MM.1S (cell line): ENCODE measurements around the gene NRTN.
"Not testable (repeated sequence)": the region's sequence is repeated elsewhere in the genome, so short reads cannot be mapped to it uniquely, and the experiment has no call there.

Experiments used
- DNase-seq: peaks from one replicate; pipeline ENCODE4 v3.0.0-alpha.2; 2015
- H2AFZ ChIP-seq: fragments of 300-600 bp; sonication (generic); 2 replicates; pipeline ENCODE4 v1.6.0; 2016; ENCODE audit warnings: antibody characterized with exemption, low read length
- H3F3A ChIP-seq: fragments of 300-600 bp; sonication (generic); 2 replicates; pipeline ENCODE4 v1.6.1; 2016; ENCODE audit warnings: mild to moderate bottlenecking, antibody characterized with exemption, low read length, moderate library complexity, mixed read lengths; ENCODE audit not compliant: insufficient read depth
- H3K27ac ChIP-seq: fragments of 300-600 bp; sonication (generic); 2 replicates; pipeline ENCODE4 v1.5.1; 2016; ENCODE audit warnings: mild to moderate bottlenecking, low read length
- H3K27me3 ChIP-seq: fragments of 300-600 bp; sonication (generic); replicated peaks from 2 replicates; pipeline ENCODE4 v1.6.0; 2016; ENCODE audit warnings: low read length; ENCODE audit not compliant: insufficient read depth
- H3K36me3 ChIP-seq: fragments of 300-600 bp; sonication (generic); replicated peaks from 2 replicates; pipeline ENCODE4 v1.6.1; 2016; ENCODE audit warnings: mild to moderate bottlenecking, low read length, mixed read lengths; ENCODE audit not compliant: insufficient read depth
- H3K4me1 ChIP-seq: fragments of 300-600 bp; sonication (generic); 2 replicates; pipeline ENCODE4 v1.6.1; 2016; ENCODE audit warnings: low read length, mixed read lengths
- H3K4me2 ChIP-seq: fragments of 300-600 bp; sonication (generic); 2 replicates; pipeline ENCODE4 v1.6.0; 2016; ENCODE audit warnings: low read depth, low read length
- H3K4me3 ChIP-seq: fragments of 300-600 bp; sonication (generic); 2 replicates; pipeline ENCODE4 v1.5.1; 2016; ENCODE audit warnings: low read length, mixed read lengths
- H3K79me2 ChIP-seq: fragments of 300-600 bp; sonication (generic); 2 replicates; pipeline ENCODE4 v1.6.1; 2016; ENCODE audit warnings: mixed run types, low read length, mixed read lengths
- H3K9ac ChIP-seq: fragments of 300-600 bp; sonication (generic); 2 replicates; pipeline ENCODE4 v1.6.1; 2016; ENCODE audit warnings: low read length, mixed read lengths
- H3K9me2 ChIP-seq: fragments of 300-600 bp; sonication (generic); replicated peaks from 2 replicates; pipeline ENCODE4 v1.6.1; 2016; ENCODE audit warnings: mild to moderate bottlenecking, low read length, mixed read lengths; ENCODE audit not compliant: insufficient read depth
- H3K9me3 ChIP-seq: fragments of 300-600 bp; sonication (generic); replicated peaks from 2 replicates; pipeline ENCODE4 v1.6.1; 2016; ENCODE audit warnings: mild to moderate bottlenecking, low read length, mixed read lengths; ENCODE audit not compliant: insufficient read depth
- H4K20me1 ChIP-seq: fragments of 300-600 bp; sonication (generic); 2 replicates; pipeline ENCODE4 v1.6.1; 2016; ENCODE audit warnings: mild to moderate bottlenecking, low read length, moderate library complexity, mixed read lengths; ENCODE audit not compliant: insufficient read depth
- CTCF ChIP-seq: fragments of 300-600 bp; sonication (generic); IDR thresholded peaks from 2 replicates; pipeline ENCODE4 v1.5.1; 2016; ENCODE audit warnings: antibody characterized with exemption, low read length, mixed read lengths
- EZH2 ChIP-seq: fragments of 300-600 bp; sonication (generic); optimal IDR thresholded peaks from 2 replicates; pipeline ENCODE3; 2017; ENCODE audit warnings: low read depth, mild to moderate bottlenecking, antibody characterized with exemption, low read length, mixed read lengths
- EZH2phosphoT487 ChIP-seq: fragments of 300-600 bp; sonication (generic); IDR thresholded peaks from 2 replicates; pipeline ENCODE4 v1.6.1; 2018; ENCODE audit warnings: antibody characterized with exemption, low read length

NRTN gene

GRCh38 chr19:5870986-5871394 lies 66.1 kb downstream of the NRTN start:
- Histone ChIP-seq H3K4me2 (no peak overlapping the region), H3K36me3 (no peaks in the 10 kb centered on the region), H3K9me2 (no peaks in the 10 kb centered on the region), H3K4me1 (no peaks in the 10 kb centered on the region), H3K27me3 (peaks cover 62% of the 10 kb centered on the region), H2AFZ (no peak overlapping the region), H4K20me1 (no peaks in the 10 kb centered on the region), H3K9me3 (no peaks in the 10 kb centered on the region), H3K27ac (no peak overlapping the region), H3K79me2 (no peaks in the 10 kb centered on the region), H3K9ac (no peak overlapping the region), H3K4me3 (no peak overlapping the region), H3F3A (no peaks in the 10 kb centered on the region)
- TF ChIP-seq EZH2 = no peak
- DNase-seq = no peak

GRCh38 chr19:5873617-5874199 lies 68.8 kb downstream of the NRTN start:
- Histone ChIP-seq H3K9me3 (no peaks in the 10 kb centered on the region), H3K27ac (no peak overlapping the region), H4K20me1 (no peaks in the 10 kb centered on the region), H3K36me3 (no peaks in the 10 kb centered on the region), H2AFZ (no peak overlapping the region), H3K4me3 (no peak overlapping the region), H3K4me2 (no peak overlapping the region), H3F3A (no peaks in the 10 kb centered on the region), H3K79me2 (no peaks in the 10 kb centered on the region), H3K9me2 (no peaks in the 10 kb centered on the region), H3K9ac (no peak overlapping the region), H3K4me1 (no peaks in the 10 kb centered on the region), H3K27me3 (peaks cover 65% of the 10 kb centered on the region)
- no peak for DNase-seq
- TF ChIP-seq EZH2 (no peak), EZH2phosphoT487 (no peak), CTCF (no peak)

GRCh38 chr19:5874496-5874895 lies 69.6 kb downstream of the NRTN start:
- DNase-seq, H3K4me1 ChIP-seq, H3F3A ChIP-seq, H3K4me2 ChIP-seq, H3K9me2 ChIP-seq, H3K36me3 ChIP-seq, H3K9me3 ChIP-seq, H3K9ac ChIP-seq, H3K4me3 ChIP-seq, H2AFZ ChIP-seq, H3K79me2 ChIP-seq, H3K27ac ChIP-seq, H4K20me1 ChIP-seq: not testable (repeated sequence)
- peaks cover 69% of the 10 kb centered on the region for H3K27me3 ChIP-seq

GRCh38 chr19:5877427-5877826 lies 72.6 kb downstream of the NRTN start:
- no peak overlapping the region for H3K9ac ChIP-seq
- no peaks in the 10 kb centered on the region for H3K4me1 ChIP-seq
- DNase-seq = no peak
- H3K4me3 ChIP-seq = no peak overlapping the region
- TF ChIP-seq EZH2 = no peak
- TF ChIP-seq EZH2phosphoT487 = no peak
- TF ChIP-seq CTCF = no peak
- no peaks in the 10 kb centered on the region for H3K9me2 ChIP-seq
- H3K36me3 ChIP-seq = no peaks in the 10 kb centered on the region
- H3K79me2 ChIP-seq = no peaks in the 10 kb centered on the region
- H2AFZ ChIP-seq = no peak overlapping the region
- H4K20me1 ChIP-seq = no peaks in the 10 kb centered on the region
- no peak overlapping the region for H3K4me2 ChIP-seq
- no peak overlapping the region for H3K27ac ChIP-seq
- H3K9me3 ChIP-seq = no peaks in the 10 kb centered on the region
- peaks cover 77% of the 10 kb centered on the region for H3K27me3 ChIP-seq
- no peaks in the 10 kb centered on the region for H3F3A ChIP-seq
